ENCODE measurements around the gene FAM170A.

Gene FAM170A

GRCh38 chr5:119613937-119614336, 15.4 kb upstream of the FAM170A start:
- H3K36me3 ChIP-seq (ENCODE audit: control insufficient read depth, insufficient read depth, low read length): no peaks in the 10 kb centered on the region
- H3K4me3 ChIP-seq (replicated peaks; ENCODE audit: low read depth, low read length): no peak overlapping the region
- TF ChIP-seq CTCF (IDR thresholded peaks at IDR 0.05; ENCODE audit: insufficient read depth, low read length, poor library complexity, severe bottlenecking): no peak
- no peak for DNase-seq (ENCODE audit: extremely low read depth, insufficient read length)
- no peaks in the 10 kb centered on the region for H3K27me3 ChIP-seq (replicated peaks; ENCODE audit: control insufficient read depth, insufficient read depth, low read length)

GRCh38 chr5:119614838-119615237, 14.5 kb upstream of the FAM170A start:
- TF ChIP-seq CTCF (IDR thresholded peaks at IDR 0.05; ENCODE audit: insufficient read depth, low read length, poor library complexity, severe bottlenecking): no peak

GRCh38 chr5:119626086-119626485, 3.3 kb upstream of the FAM170A start:
- TF ChIP-seq CTCF (IDR thresholded peaks at IDR 0.05; ENCODE audit: insufficient read depth, low read length, poor library complexity, severe bottlenecking): no peak

More at GRCh38 chr5:119614838-119615237, 14.5 kb upstream of the FAM170A start:
- Histone ChIP-seq H3K27me3 (replicated peaks; ENCODE audit: control insufficient read depth, insufficient read depth, low read length) (no peaks in the 10 kb centered on the region), H3K36me3 (ENCODE audit: control insufficient read depth, insufficient read depth, low read length) (no peaks in the 10 kb centered on the region), H3K4me3 (replicated peaks; ENCODE audit: low read depth, low read length) (no peak overlapping the region)
- DNase-seq (ENCODE audit: extremely low read depth, insufficient read length): no peak

GRCh38 chr5:119630752-119631440, 1.5 kb downstream of the FAM170A start:
- Histone ChIP-seq H3K27me3 (replicated peaks; ENCODE audit: control insufficient read depth, insufficient read depth, low read length) (no peaks in the 10 kb centered on the region; the same call in 1 of the 2 replicates), H3K36me3 (ENCODE audit: control insufficient read depth, insufficient read depth, low read length) (no peaks in the 10 kb centered on the region), H3K4me3 (replicated peaks; ENCODE audit: low read depth, low read length) (no peak overlapping the region)
- DNase-seq (ENCODE audit: extremely low read depth, insufficient read length): no peak
- TF ChIP-seq CTCF (IDR thresholded peaks at IDR 0.05; ENCODE audit: insufficient read depth, low read length, poor library complexity, severe bottlenecking): no peak

More at GRCh38 chr5:119626086-119626485, 3.3 kb upstream of the FAM170A start:
- Histone ChIP-seq H3K36me3 (ENCODE audit: control insufficient read depth, insufficient read depth, low read length) (no peaks in the 10 kb centered on the region), H3K4me3 (replicated peaks; ENCODE audit: low read depth, low read length) (no peak overlapping the region), H3K27me3 (replicated peaks; ENCODE audit: control insufficient read depth, insufficient read depth, low read length) (no peaks in the 10 kb centered on the region)
- DNase-seq (ENCODE audit: extremely low read depth, insufficient read length): no peak

- no peak for TF ChIP-seq CTCF (IDR thresholded peaks at IDR 0.05; ENCODE audit: insufficient read depth, low read length, poor library complexity, severe bottlenecking)
- Histone ChIP-seq H3K27me3 (replicated peaks; ENCODE audit: control insufficient read depth, insufficient read depth, low read length) (no peaks in the 10 kb centered on the region; the same call in 1 of the 2 replicates), H3K36me3 (ENCODE audit: control insufficient read depth, insufficient read depth, low read length) (no peaks in the 10 kb centered on the region), H3K4me3 (replicated peaks; ENCODE audit: low read depth, low read length) (no peak overlapping the region)
- no peak for DNase-seq (ENCODE audit: extremely low read depth, insufficient read length)
These were observed 2.3 kb downstream of the FAM170A start for GRCh38 chr5:119631660-119632059.
